LoVo (cell line): ENCODE measurements around the gene SESN2.

ENCODE experiments used
- DNase-seq: peaks from one replicate; pipeline ENCODE4 v3.0.0-alpha.2; 2016; ENCODE audit warnings: low spot score

SESN2 gene

GRCh38 chr1:28259252-28259933 is at the start of gene SESN2:
SESN2 (plus strand) TSS chr1:28259518; CDS start chr1:28259848, 330 bp downstream.
- DNase-seq: peak; percentile 98

- no peak for DNase-seq
Observed at GRCh38 chr1:28209700-28210099, 49.6 kb upstream of the SESN2 start.

- no peak for DNase-seq
Observed at GRCh38 chr1:28213315-28213714, 46.0 kb upstream of the SESN2 start.

DNA sequence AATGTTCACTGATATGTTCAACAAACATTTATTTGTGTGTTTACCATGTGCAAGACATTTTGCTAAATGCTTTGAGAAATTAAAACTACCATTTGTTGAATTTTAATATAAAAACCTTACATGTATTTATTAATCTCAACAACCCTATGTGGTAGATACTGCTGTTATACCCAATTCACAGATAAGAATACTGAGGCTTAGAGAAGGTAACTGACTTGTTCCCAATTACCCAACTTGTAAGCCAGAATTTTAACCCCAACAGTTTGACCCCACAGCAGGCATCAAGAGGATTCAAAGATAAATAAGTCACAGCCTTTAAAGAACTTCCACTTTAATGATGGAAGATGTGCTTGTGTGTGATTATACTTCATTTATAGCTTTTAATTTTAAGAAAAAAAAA is 30.2 kb upstream of the SESN2 start:
- DNase-seq: no peak

- DNase-seq: no peak
Observed at GRCh38 chr1:28229996-28230395, 29.3 kb upstream of the SESN2 start.

DNA sequence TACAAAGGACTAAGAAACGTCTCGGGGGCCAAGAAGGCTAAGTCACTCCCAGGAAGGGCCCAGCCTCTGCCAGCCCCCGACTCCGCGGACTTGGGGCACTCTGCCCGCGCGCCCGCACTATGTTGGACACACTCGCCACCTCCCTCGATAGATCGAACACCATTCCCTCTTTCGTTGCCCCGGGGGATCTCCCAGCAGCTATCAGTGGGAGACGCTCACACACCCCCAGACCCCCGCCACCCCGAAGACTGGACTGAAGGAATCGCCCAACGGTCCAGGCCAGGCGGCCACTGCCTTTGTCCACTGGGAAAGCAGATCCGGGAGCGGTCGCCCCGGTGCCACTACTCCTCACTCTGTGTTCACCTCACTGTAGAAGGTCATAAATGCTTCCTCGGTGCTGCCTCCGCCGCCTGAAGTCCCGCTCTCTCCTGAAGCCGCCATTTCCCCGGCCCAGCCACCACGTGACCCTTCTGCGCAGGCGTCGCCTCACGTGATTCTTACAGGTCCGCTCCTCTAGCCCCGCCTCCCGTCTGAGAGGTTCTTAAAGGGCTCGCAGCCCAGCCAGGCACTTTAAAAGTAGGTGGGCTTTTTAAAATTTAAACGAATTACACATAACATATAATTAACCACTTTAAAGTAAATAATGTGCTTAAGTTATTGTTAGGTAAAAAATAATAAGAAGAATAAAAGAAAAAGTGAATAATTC is 26.6 kb upstream of the SESN2 start, which contains the start of gene DNAJC8:
Gene DNAJC8, minus strand, starts transcription at position 472 of the 706 bp plus-strand sequence. Its CDS starts 31 bp downstream, at position 441.
- DNase-seq: peak; percentile 93

DNA sequence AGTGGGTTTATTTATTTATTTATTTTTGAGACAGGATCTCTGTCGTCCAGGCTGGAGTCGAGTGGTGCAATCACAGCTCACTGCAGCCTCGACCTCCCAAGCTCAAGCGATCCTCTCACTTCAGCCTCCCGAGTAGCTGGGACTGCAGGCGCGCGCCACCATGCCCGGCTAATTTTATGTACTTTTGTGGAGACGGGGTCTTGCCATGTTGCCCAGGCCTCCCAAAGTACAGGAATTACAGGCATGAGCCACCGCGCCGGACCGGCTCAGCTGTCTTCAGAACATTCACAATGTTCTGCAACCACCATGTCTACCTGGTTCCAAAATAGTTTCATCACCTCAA is 26.1 kb upstream of the SESN2 start:
- no peak for DNase-seq

GRCh38 chr1:28235755-28236655 is 23.3 kb upstream of the SESN2 start, which contains the start of gene ATP5IF1:
ATP5IF1 (plus strand) TSS chr1:28236124; CDS start chr1:28236184, 60 bp downstream.
- peak; percentile 97 for DNase-seq

DNA sequence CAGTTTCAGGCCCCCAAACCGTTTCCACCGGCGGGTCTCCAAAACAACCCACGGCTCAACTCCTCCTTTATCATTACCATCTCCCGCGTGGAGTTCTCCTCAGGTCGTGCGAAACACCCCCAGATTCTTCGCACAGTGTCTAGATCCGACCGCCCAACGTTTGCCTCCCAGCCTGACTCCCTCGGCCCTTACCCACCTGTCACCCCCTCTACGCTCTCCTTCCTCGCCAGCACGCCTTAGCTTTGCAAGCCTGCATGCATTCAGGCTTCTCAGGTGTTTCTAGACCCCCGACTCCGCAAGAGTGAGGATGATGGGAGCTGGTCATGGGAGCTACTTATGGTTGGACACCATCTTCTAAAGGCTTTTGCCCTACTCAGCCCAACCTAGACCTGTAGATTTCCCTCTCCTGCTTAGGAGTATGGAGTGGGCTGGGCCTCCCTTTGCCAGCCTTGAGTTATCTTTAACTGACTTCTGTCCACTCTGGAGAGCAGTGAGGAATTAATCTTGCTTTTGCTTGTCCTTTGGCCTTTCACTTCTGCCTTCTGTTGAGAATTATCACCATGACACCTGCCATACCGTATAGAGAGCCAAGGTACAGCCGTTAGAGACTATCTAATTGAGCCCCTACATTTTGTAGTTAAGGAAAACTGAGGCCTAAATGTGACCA is 22.5 kb upstream of the SESN2 start:
- DNase-seq: no peak

- DNase-seq: no peak
Observed at GRCh38 chr1:28239004-28239403, 20.3 kb upstream of the SESN2 start.

GRCh38 chr1:28240024-28240423 is 19.3 kb upstream of the SESN2 start:
- no peak for DNase-seq

DNA sequence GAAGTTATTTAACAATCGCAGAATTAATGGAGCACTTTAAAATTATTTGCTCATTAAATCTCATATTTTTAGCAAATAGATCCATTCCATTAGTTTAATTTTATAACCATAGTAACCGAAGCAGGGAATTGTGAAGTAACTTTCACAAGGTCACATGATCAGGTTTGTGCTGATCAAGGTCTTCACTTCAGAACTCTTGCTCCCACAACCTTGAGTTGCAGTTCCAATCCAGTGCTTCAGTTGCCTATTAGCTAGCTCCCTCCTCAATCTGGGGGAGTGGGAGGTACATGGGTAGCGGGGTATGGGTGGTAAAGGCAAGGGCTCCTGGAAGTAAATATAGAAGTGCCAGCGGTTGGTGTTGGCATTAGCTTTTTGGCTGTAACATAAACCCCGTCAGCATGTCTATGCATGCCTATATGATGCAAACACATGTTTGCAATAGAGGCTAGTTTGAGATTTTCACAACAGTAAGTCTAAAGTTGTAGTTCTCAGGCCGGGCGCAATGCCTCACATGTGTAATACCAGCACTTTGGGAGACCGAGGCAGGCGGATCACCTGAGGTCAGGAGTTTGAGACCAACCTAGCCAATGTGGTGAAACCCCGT is 17.6 kb upstream of the SESN2 start:
- no peak for DNase-seq

DNA sequence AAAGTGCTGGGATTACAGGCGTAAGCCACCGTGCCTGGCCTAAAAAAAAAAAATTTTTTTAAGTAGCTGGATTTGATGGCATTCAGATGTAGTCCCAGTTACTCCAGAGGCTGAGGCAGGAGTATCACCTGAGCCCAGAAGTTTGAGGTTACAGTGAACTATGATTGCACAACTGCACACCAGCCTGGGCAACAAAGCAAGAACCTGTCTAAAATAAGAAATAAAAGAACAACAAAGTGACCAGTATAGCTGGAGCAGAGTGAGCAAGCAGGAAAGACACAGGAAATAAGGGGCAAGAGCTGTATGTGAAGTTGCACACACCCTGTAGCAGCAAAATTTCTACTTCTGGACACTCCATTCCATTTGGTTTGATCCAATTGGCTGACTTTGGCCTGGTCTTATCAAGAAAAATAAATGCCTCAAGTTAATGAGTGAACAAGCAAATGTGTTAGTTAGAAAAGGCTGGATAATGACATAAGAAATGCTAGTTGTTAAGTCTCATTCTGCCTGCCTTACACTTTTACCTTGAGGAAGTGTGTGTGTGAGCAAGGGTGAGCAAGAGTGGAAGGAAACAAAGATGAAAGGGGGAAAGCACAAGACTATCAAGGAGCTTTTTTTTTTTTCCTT is 15.5 kb upstream of the SESN2 start:
- no peak for DNase-seq

DNA sequence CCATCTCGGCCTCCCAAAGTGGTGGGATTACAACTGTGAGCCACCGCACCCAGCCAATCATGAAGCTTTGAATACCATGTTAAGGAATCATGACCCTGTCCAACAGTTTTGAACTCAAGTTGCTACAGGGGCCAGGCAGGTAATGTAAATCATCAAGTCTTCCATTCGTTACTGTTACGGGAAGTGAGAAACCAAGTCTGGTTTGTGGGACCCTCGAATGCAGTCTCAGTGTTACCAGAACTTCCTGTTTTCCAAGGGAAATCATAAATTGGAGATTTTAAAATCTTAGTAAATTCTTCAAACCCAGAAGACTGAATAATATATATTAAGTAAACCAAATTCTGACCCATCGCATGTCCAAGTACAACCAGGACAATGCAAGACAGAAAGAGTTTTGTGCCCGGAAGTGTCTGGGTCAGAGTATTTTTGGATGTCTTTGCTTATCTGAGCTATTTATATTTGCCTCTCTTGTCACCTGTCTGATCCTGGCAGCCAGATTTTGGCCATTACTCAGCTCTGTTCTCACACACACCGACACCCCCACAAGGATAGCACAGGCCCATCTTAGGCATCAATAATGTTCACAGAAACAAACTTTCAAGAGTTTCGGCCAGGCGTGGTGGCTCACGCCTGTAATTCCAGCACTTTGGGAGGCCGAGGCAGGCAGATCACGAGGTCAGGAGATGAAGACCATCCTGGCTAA is 14.6 kb upstream of the SESN2 start:
- DNase-seq: no peak

- DNase-seq: peak; percentile 25
Observed at GRCh38 chr1:28246427-28246832, 12.9 kb upstream of the SESN2 start.

DNA sequence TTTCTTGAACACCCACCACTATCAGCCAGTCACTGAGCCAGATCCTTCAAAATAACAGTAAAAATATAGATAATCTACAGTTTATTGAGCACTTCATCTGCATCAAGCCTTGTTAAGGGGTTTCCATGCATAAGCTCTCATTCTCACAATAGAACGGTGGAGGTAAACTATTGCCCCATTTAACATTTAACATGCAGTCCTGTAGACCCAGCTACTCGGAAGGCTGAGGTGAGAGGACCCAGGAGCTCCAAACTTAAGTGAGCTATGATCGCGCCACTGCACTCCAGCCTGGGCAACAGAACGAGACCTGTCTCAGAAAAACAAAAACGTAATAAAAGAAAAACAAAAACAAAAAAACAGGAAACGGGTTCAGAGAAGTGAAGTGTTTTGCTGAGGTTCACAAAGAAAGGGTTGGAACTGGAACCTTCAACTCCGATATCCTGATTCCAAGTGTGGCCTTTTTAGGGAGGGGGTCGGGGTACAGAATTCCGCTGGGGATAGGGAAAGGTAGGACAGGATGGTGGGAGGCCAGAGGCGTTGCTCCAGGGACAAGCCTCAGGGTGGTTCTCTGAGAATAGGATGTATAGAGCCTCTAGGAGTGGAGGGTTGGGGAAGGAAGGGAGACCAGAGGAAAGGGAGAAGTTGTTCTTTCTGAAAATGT is 11.6 kb upstream of the SESN2 start:
- DNase-seq: no peak

DNA sequence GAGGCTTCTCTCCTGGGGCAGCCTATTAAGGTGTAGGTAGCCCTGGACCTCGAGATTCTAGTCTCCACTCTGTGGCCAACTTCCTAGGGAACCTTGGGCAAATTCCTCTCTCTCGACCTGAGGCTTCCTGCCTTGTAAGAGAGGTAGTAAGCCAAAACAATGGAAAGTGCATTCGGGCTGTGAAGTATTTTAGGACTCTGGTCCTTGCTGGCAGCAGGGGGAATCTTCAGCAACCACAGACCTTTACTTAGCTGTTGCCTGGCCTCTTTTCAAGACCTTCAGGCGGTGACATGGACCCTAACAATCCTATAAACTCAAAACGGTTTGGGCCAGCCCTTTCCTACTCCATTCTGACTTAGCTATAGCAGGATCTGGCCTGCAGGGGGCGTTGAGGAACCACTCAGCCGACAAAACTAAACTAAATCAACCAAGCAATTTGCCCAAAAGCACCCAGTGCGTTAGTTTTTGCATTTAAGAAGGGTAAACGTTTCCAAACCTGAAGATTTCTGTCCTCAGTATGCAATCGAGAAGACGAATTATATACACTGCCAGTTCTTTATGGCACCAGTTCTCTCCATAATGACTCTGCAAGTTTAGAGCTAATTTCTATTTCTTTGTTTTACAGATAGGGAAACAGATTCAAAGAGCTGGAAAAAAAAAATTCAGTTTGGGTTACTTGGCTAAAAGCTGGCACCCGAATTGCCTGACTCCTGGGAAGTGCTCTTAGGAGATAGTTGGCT is 10.9 kb upstream of the SESN2 start:
- peak; percentile 78 for DNase-seq

DNA sequence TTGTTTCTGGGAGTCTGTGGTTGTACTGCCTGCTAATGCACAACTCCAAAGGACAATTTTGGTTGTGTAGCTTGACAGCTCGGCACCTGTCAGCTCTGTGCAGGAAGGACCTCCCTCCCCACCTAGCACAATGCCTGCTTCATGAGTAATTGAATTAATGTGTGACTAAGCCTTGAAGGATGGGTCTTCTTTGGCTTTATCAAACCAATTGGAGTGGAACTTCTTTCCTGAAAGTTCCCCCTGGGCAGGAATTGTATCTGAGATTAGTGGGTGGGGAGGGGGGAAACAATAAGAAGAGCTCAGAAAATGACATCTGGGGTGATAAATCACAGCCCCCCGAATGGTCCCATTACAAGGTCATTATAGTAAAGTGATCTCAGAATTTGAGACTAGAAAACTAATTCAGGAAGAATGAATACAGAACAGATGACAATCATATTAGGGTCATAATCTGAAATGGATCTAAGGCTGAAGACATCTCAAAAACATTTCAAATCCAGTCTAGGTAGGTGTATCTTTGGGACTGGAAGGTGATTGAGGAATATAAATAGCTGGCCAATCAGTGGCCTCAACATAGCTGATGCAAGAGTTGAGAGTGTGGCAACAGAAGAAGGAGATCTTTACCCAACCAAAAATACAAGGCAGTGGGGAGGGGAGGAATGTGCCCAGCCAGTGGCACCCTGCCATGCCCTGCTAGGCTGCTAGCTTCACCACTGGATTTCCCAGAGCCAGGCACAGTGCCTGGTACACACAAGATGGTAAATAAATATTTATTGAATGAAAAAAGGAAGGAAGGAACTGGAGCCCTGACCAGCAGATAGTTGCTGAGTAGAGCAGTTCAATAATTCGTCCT is 10.1 kb upstream of the SESN2 start:
- peak; percentile 79 for DNase-seq
